NT2/D1 (cell line): ENCODE measurements around the gene SLX4IP.

Source experiments
- DNase-seq: peaks from one replicate; pipeline ENCODE4 v3.0.0-alpha.2; 2011; ENCODE audit warnings: low read depth, low spot score
- H3K27me3 ChIP-seq: 2 replicates; pipeline ENCODE4 v1.6.0; 2011; ENCODE audit warnings: mild to moderate bottlenecking; ENCODE audit not compliant: insufficient read length, insufficient read depth
- H3K36me3 ChIP-seq: 2 replicates; pipeline ENCODE4 v1.6.1; 2011; ENCODE audit warnings: mild to moderate bottlenecking, low read length, mixed read lengths; ENCODE audit not compliant: insufficient read depth, insufficient read length
- H3K4me1 ChIP-seq: 2 replicates; pipeline ENCODE4 v1.5.1; 2011; ENCODE audit not compliant: insufficient read depth, insufficient read length
- H3K4me3 ChIP-seq: 2 replicates; pipeline ENCODE4 v1.5.1; 2011; ENCODE audit warnings: low read depth; ENCODE audit not compliant: insufficient read length
- H3K9ac ChIP-seq: 2 replicates; pipeline ENCODE4 v1.6.0; 2011; ENCODE audit warnings: low read depth; ENCODE audit not compliant: insufficient read length
- H3K9me3 ChIP-seq: 2 replicates; pipeline ENCODE4 v1.5.1; 2011; ENCODE audit warnings: mild to moderate bottlenecking, low read length; ENCODE audit not compliant: insufficient read depth
- SUZ12 ChIP-seq: IDR thresholded peaks from 2 replicates; pipeline ENCODE4 v1.6.1; 2011; ENCODE audit not compliant: insufficient read length, insufficient read depth; ENCODE audit errors: extremely low read depth
- YY1 ChIP-seq: IDR thresholded peaks from 2 replicates; pipeline ENCODE4 v1.6.1; 2011; ENCODE audit not compliant: insufficient read length, insufficient read depth
- ZNF274 ChIP-seq: IDR thresholded peaks from 2 replicates; pipeline ENCODE4 v1.6.1; 2011; ENCODE audit warnings: mild to moderate bottlenecking, low read depth, low read length

SLX4IP gene

GRCh38 chr20:10666221-10667076, 231.3 kb downstream of the SLX4IP start:
- Histone ChIP-seq H3K9me3 (no peaks in the 10 kb centered on the region), H3K27me3 (no peaks in the 10 kb centered on the region), H3K9ac (peak overlapping the region; percentile 17), H3K4me3 (no peak overlapping the region), H3K36me3 (peaks cover 68% of the 10 kb centered on the region), H3K4me1 (peaks cover 7% of the 10 kb centered on the region)
- DNase-seq = no peak
- TF ChIP-seq YY1 = no peak
- no peak for TF ChIP-seq SUZ12
- TF ChIP-seq ZNF274 = no peak

GRCh38 chr20:10667077-10667401, 231.9 kb downstream of the SLX4IP start:
- Histone ChIP-seq H3K4me1 (peaks cover 7% of the 10 kb centered on the region), H3K9me3 (no peaks in the 10 kb centered on the region), H3K27me3 (no peaks in the 10 kb centered on the region), H3K36me3 (peaks cover 63% of the 10 kb centered on the region), H3K4me3 (no peak overlapping the region), H3K9ac (peak overlapping the region; percentile 17)
- TF ChIP-seq YY1 (no peak), SUZ12 (no peak), ZNF274 (no peak)
- DNase-seq = no peak

- H3K36me3 ChIP-seq = peaks cover 63% of the 10 kb centered on the region
- TF ChIP-seq SUZ12 (no peak), ZNF274 (no peak), YY1 (no peak)
- no peak for DNase-seq
- no peak overlapping the region for H3K9ac ChIP-seq
- H3K9me3 ChIP-seq = no peaks in the 10 kb centered on the region
- no peak overlapping the region for H3K4me3 ChIP-seq
- H3K4me1 ChIP-seq = peaks cover 7% of the 10 kb centered on the region
- no peaks in the 10 kb centered on the region for H3K27me3 ChIP-seq
Measured at GRCh38 chr20:10667560-10668167, 232.6 kb downstream of the SLX4IP start.

- Histone ChIP-seq H3K9me3 (no peaks in the 10 kb centered on the region), H3K4me1 (peaks cover 7% of the 10 kb centered on the region), H3K27me3 (no peaks in the 10 kb centered on the region), H3K36me3 (peaks cover 53% of the 10 kb centered on the region), H3K4me3 (no peak overlapping the region), H3K9ac (no peak overlapping the region)
- DNase-seq = no peak
- no peak for TF ChIP-seq YY1
- no peak for TF ChIP-seq SUZ12
- TF ChIP-seq ZNF274 = no peak
Measured at GRCh38 chr20:10668677-10669368, 233.7 kb downstream of the SLX4IP start.

- H3K9me3 ChIP-seq = no peaks in the 10 kb centered on the region
- H3K4me1 ChIP-seq = peaks cover 4% of the 10 kb centered on the region
- H3K36me3 ChIP-seq = peaks cover 51% of the 10 kb centered on the region
- no peak for TF ChIP-seq SUZ12
- no peak for TF ChIP-seq YY1
- TF ChIP-seq ZNF274 = no peak
- H3K9ac ChIP-seq = no peak overlapping the region
- H3K4me3 ChIP-seq = no peak overlapping the region
- no peak for DNase-seq
- no peaks in the 10 kb centered on the region for H3K27me3 ChIP-seq
Measured at GRCh38 chr20:10669843-10670446, 234.8 kb downstream of the SLX4IP start.

- DNase-seq = no peak
- Histone ChIP-seq H3K9ac (peak overlapping the region; percentile 93), H3K4me3 (peak overlapping the region; percentile 86), H3K9me3 (no peaks in the 10 kb centered on the region), H3K27me3 (no peaks in the 10 kb centered on the region), H3K36me3 (peaks cover 51% of the 10 kb centered on the region), H3K4me1 (peaks cover 4% of the 10 kb centered on the region)
- no peak for TF ChIP-seq SUZ12
- no peak for TF ChIP-seq YY1
- TF ChIP-seq ZNF274 = no peak
Measured at GRCh38 chr20:10670501-10671220, 235.6 kb downstream of the SLX4IP start.
